K562 (cell line): Measurements from ENCODE around the gene PACRG. TPM values are rescaled to one million over a fixed set of nuclear protein-coding genes. Genes with fewer than 3 reads are reported as not detected.

Source experiments
- DDX20 ChIP-seq: fragments of 450-650 bp; IDR thresholded peaks from 2 replicates; pipeline ENCODE4 v1.6.1; 2016; ENCODE audit warnings: missing genetic modification characterization, low read depth, mild to moderate bottlenecking, missing compliant biosample characterization, moderate library complexity
- ELK3 ChIP-seq: fragments of 450-650 bp; formaldehyde crosslinking; IDR thresholded peaks from 2 replicates; pipeline ENCODE4 v1.4.0; 2020; ENCODE audit warnings: mild to moderate bottlenecking
- GMEB1 ChIP-seq: fragments of 250-450 bp; sonication (Bioruptor Pico); IDR thresholded peaks from 2 replicates; pipeline ENCODE4 v1.4.0; 2020; ENCODE audit warnings: mild to moderate bottlenecking
- MBD2 ChIP-seq: sonication (generic); IDR thresholded peaks from 2 replicates; pipeline ENCODE4 v1.6.1; 2016; ENCODE audit warnings: low read depth, borderline replicate concordance
- MCM3 ChIP-seq: fragments of 450-650 bp; IDR thresholded peaks from 2 replicates; pipeline ENCODE4 v1.6.1; 2016
- RBM15 ChIP-seq: fragments of 200-400 bp; formaldehyde crosslinking; IDR thresholded peaks from 2 replicates; pipeline ENCODE4 v1.6.1; 2018; ENCODE audit warnings: mild to moderate bottlenecking, low read length, moderate library complexity; ENCODE audit not compliant: insufficient read depth
- ZBED1 ChIP-seq: IDR thresholded peaks from 2 replicates; pipeline ENCODE4 v1.6.1; 2014
- ZNF318 ChIP-seq, 2 experiments: fragments of 450-650 bp; IDR thresholded peaks; 2 replicates each; pipeline ENCODE4 v1.6.1; 2016; ENCODE audit warnings: mild to moderate bottlenecking in 2 of 2, borderline replicate concordance in 1 of 2, low read depth in 1 of 2, moderate library complexity in 1 of 2
- polyA plus RNA-seq, 8 experiments: library from polyadenylated mRNA; depleted of rRNA in 4 of 8; stranded (reverse) in 5 of 8; unstranded in 3 of 8; fragments of >200 nt; fragmentation: Nextera tagmentation in 2 of 8; fragmentation: Illumina TruSeq in 1 of 8; extraction: Ambion mirVana in 2 of 8; extraction: Trizol in 1 of 8; gene quantifications; 2 replicates each; pipeline versions ENCODE4 v1.2.1 to v1.2.3, GENCODE V29; 2011 to 2014; ENCODE audit warnings: inconsistent platforms in 1 of 8, missing spikeins in 1 of 8
- total RNA-seq, 7 experiments: library from RNA; depleted of rRNA in 6 of 7; stranded (reverse); fragments of >200 nt in 6 of 7; fragmentation: Illumina TruSeq in 2 of 7; extraction: Trizol in 2 of 7; gene quantifications; 2 replicates each; pipeline versions ENCODE4 v1.2.1 to v1.2.3, GENCODE V29; 2011 to 2021; ENCODE audit warnings: low replicate concordance in 1 of 7

The PACRG gene
- total and polyA plus RNA-seq, 9 of the 15 experiments (the other 6 are each of a cell fraction or from before 2014, with no cell fraction given), result 0.04 TPM; not detected in 8

GRCh38 chr6:163249651-163250101 is 521.9 kb downstream of the PACRG start (continued):
- no peak for TF ChIP-seq ZNF318 (IDR thresholded peaks at IDR 0.05; ENCODE audit: borderline replicate concordance in 1 of 2, low read depth in 1 of 2)
- no peak for TF ChIP-seq RBM15
- no peak for TF ChIP-seq GMEB1 (CRISPR knock-in tag)
- no peak for TF ChIP-seq DDX20 (tag)
- TF ChIP-seq ZBED1, result no peak
- TF ChIP-seq MBD2, result no peak
- no peak for TF ChIP-seq MCM3
- no peak for TF ChIP-seq ELK3 (CRISPR knock-in tag)
